ENCODE results near the gene WBP11. TPM values are rescaled to one million over a fixed set of nuclear protein-coding genes. Genes with fewer than 3 reads are reported as not detected.

WBP11 gene
- polyA plus RNA-seq, 3 donors: 89.7 to 104 (median 103) TPM

DNA sequence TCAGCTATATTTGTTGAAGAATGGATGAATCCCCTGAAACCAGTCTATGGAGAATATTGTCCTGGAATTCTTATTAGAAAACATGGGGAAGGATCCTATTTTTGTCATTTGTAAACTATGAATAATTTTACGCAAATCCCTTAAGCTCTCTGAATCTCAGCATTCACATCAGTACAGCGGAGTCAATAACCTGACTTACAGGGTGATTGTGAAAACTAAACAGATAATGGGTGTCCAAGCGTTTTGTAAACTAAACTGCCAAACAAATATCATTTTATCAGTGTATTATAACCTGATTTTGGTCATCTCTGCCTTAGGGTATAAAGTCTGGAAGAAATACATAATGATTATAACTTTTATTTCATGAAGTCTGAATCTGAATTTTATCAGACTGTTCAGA lies 30.1 kb upstream of the WBP11 start:
- no peak for DNase-seq

DNA sequence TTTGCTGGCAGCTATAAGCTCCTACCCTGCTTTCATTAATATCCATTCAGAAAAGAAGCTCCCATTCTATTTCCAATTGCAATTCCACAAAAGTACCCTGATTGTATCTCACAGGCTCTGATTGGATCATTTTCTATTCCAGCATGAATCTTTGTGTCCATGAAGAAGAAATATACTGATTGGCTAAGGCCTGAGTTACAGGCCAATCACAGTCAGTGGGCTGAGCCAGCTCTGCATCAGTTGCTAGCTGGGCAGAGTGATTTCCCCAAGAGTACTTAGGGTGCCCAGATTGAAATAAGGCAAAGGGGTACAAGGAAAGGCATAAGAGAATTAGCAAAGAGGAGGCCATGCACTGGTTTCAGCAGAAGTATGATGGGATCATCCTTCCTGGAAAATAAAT lies 25.6 kb upstream of the WBP11 start:
- no peak for DNase-seq

DNA sequence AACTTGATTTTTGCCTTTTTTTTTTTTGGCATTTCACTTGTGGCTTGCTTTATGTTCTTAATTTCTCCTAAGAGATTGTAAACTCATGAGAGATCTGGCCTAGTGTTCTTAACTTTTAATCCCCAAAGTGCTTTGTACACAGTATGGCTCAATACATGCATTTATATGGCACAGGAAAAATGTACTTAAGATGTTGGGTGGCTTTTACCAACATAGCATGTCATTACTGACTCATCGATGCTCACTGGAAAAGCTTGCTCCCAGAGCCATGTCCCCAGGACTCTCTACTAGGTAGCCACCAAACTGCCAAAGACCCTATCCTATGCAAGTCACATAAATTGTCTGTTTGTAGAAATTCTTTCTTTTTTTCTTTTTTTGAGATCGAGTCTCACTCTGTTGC lies 23.8 kb upstream of the WBP11 start:
- DNase-seq: no peak

DNA sequence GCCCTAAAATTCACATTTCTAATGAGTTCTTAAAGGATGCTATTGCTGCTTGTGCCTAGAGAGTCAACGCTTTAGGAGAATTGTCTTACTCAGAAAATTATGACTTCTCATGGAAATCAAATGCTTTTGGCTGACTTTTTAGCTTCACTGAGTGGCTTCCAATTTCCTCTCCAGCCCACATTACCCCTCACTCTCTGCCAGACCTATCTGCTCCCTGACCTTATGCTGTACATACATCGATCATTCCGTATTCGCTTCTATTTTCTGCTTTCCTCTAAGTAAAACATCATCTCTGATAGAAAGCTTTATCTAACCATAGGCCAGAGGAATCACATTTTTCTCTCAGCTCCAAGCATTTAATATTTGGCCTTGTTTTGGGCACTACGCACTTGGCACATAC lies 23.2 kb upstream of the WBP11 start:
- DNase-seq: no peak

DNA sequence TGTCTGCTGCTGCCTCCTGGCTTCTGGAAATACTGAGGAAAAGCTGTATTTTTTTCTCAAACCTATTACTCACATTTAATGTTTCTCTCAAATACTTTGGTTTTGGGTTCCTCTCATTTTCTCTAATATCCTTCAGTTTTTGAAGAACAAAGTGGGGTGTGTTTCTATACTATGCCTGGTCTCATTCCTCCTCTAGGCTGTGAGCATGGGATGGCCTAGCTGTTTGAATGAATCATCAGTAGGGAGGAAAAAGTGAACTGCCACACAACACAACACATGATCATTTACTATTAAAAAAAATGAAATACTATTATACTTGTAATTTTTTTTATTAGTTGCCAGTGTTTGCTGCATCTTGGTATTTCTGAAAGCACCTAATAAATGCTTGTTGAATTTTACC lies 22.0 kb upstream of the WBP11 start:
- no peak for DNase-seq

DNA sequence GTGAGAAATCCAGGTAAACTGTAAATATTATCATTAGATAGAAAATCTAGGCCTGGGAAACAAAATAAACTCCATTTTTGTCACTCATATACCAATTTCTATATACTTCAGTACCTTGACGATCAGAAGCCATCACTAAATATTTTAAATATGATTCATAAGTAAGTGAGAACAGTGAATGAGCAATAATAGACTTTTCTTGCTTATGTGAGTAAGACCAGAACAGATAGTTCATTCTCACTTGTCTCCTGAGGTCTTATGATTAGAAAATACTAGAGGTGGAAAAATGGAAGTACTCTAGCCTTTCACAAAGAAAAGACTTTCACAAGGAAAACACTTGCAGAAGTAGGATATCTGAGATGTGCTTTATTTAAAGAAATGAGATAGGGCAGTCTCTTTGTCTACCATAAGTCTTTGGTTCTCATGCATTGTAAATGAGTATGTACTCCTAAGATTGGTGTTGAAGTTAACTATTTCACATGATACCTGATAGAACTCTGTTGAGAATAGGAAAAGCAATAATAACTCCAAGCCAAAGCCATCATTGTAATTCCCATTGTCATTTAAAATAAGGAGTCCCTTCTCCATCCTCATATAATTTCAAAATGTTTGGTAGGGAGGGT lies 20.8 kb upstream of the WBP11 start:
- no peak for DNase-seq

DNA sequence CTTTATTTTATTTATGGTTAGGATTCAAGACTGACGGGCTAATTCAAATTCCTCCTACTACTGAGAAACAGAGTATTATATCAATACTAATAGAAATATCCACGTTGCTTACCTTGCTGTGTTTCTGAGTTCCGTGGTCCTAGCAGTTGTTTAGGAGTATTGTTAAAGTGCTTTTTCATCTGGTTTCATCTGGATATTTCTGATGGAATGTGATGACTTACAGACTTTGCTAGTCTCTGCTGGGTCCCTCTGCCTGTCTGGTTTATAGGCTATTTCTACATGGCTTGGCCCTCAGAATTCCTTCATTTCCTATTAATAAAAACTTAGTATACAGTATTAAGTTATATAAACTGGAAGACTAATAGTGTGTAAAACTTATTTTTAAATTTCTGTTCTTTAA lies 10.7 kb upstream of the WBP11 start, which contains the start of gene SMCO3:
TSS of gene SMCO3 (minus strand) at position 169 of the 400 bp plus-strand sequence. CDS start 7,502 bp downstream, outside the sequence.
- DNase-seq: no peak

DNA sequence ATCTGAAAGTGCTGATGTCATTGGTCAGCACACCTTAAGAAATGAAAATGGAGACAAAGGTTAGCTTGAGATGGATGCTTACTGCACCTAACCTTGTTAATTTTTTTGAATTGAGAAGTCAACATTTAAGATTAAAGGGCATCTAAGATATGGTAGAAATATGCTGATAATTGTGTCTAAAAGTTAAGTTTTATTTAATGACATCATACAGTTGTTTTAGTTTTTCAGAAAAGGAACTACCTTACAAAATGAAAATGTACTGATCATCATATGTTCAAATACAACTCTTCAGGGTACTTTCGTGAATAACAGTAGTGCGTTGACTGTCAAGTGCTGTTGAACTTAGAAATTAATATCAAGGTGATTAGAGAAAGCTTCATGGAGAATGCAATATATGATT lies 8.2 kb upstream of the WBP11 start:
- no peak for DNase-seq

DNA sequence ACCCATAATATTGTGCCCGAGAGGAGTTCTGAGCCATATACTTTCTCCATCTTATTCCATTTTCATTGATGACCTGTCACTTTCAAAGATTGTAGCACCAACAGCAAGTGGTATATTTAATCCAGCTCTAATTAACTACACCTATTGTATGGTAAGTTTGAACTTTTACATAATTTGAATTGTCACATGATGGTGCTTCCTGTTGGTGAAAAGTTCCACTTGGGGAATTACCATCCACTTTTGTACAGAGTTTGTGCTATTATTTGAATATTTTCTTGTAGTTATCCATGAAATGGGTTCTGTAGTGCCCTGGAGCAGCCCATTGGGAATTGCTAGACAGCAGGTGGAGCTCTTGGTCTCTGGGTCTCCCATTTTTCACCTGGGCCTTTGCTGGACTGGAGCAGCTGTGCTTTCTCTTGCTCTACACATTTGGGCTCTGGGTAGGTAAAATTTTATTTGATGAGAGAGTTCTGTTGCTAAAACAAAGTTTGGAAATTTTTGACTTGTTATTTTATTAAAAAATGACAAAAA lies 7.7 kb upstream of the WBP11 start:
- DNase-seq: no peak

DNA sequence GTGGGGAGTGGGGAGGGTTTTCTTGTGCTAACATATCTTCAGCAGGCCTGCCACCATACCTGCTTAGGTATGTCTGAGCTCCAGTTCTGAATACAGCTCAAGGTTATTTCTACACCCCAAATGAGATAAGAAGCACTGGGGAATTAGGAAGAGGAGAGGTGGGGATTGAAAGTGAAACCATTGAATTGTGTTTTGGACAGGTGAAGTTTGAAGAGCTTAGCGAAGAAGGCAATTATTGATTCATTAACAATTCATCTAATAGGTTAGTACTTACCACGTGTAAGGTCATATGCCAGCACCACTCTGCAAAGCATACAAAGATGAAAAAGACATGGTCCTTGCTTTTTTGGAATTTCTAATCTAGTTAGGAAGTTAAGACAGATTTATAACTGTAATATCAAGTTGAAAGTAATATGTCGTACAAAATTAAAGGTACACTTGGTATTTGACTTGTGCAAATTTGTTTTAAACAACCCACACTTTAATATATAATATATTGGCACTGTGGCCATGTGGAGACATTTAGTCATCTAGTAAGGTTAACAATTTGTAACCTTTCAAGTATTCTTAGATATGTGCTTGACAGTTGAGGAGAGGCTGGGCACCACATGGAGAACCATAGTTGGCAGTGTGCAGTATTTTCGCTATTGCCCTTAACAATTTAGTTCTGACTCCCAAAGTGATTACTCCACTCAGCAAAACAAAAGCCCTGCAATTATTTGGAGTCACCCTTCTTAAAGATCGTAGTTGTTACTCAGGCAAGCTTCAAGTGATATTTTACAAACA lies 7.1 kb upstream of the WBP11 start:
- no peak for DNase-seq

DNA sequence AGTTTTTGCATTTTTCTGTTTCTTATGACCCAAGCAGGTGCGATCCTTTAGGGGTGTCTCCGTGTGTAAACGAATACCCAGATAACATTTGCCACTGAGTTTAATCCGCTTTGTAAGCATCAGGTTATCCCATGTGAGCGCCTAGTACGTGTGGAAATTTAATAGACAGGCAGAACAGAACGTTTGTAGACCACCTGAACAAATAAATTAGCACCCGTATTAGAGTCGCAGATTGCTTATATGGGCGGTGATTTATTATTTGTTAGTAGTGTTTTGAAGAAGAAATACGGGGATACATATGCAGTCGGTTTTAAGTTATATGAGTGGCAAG lies 517 bp upstream of the WBP11 start:
- no peak for DNase-seq

DNA sequence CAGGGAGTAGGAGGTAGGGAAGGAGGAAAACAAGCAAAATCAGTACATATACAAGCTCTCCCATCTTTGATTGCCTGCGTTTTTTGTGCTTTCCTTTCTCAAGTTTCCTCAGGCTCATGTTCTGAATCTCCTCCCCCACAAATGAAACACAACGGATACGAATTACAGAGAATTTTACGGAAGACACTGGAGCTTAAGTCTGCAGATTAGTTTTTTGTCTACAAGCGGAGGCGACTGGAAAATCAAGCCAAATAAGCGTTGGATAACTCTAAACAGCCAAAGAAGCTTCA lies 612 bp downstream of the WBP11 start:
- no peak for DNase-seq

DNA sequence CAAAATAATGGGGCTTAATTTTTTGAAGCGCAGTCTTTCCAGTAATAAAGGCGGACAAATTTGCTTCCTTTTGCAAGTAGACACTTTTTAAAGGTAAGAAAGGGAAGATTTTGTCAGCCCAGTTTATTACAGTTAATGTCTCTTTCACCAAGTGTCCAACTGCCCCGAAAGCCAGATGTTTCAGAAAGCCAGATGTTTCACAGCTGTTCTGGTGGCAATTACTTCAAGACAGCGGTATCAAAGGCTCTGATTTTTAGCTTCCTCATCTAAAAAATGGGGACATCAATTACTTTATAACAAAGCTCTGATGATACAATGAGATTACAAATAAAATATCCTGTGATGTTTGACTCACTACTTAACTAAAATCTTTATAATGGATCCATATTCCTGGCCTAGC lies 1.0 kb downstream of the WBP11 start:
- DNase-seq: peak; percentile 12

DNA sequence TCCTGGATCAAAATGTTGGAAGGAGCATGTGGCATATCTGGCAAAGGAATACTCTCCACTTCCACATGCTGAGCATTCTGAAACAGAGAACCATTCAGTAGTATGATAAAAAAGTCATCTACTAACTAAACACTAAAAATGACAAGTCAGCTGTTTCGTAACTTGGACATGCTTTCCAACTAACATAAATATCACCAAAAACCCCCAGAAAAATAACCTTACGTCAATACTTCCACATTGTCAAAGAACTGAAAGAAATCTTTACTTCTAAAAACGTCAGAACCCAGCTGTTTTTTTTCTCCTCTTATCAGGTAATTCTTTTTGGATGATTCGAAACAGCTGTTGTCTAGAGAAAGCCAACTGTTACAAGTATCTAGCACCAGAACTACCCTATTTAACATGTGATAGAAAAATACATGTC lies 8.2 kb downstream of the WBP11 start:
- DNase-seq: no peak

DNA sequence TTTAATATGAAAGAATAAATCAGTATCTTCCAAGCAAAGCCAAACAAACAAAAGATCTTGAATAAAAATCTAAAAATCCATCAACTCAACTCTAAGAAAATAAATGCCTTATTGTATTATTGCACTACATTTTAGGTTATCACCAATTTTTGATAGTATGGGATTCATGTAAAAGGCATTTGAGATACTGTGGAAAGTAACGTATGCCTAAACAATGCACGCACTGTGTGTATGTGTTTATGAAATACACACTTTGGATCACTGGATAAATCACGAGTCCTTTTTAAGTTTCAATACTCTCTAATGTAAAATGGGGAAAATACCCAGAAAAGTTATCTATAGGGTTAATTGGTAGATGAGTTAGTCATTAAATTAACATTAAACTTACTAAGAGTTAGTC lies 17.7 kb downstream of the WBP11 start:
- DNase-seq: no peak

DNA sequence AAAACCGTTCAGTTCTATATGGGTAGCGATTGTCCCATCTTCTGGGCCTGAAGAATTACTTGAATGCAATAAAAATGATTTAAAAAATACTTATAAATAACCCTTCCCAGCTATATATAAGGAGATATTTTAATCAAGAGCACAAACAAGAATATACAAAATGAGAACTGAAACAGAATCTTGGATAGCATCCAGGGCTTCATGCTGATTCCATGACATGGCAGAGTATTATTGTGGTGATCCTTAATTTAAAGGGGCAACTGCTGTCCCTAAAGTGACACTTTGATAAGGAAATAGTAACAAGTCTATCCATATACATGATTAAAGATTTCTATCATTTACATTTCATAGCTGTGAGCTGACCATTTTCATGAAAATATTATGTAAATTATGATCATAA lies 18.8 kb downstream of the WBP11 start:
- DNase-seq: no peak

DNA sequence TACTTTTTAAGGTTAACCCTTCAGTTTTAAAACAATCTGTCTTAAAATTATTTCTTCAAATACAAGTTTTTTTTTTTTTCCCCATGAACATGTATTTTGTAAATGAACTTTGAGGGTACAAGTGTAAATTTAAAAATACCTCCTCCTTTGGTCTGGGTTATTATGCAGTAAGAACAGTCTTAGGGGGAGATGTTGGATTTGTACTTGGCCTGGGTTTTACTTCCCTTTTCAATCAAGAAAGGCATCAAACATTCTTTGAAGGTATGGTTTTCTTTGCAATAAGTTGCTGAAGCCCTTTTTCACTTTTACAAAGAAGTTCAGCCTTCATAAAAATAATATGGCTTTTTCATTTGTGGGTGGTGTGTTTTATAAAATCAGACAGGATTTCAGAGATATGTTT lies 20.5 kb downstream of the WBP11 start:
- DNase-seq: no peak

DNA sequence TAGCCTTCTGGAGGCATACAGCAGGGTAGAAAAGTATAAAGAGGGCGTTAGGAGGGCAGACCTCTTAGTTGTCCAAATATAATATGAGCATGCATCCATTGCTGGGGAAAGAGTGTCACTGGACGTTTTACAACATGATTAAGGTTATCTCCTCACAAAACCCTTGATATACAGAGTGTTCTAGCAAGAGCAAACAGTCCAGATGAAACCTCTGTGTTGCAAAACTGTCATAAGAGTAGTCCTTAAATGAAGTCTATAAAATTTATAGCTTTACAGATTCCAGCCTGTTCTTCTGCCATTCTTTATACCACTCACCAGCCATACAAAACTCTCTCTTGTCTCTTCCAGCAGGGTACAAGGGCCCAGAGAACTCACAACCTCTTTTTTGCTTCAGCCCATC lies 21.7 kb downstream of the WBP11 start:
- no peak for DNase-seq

DNA sequence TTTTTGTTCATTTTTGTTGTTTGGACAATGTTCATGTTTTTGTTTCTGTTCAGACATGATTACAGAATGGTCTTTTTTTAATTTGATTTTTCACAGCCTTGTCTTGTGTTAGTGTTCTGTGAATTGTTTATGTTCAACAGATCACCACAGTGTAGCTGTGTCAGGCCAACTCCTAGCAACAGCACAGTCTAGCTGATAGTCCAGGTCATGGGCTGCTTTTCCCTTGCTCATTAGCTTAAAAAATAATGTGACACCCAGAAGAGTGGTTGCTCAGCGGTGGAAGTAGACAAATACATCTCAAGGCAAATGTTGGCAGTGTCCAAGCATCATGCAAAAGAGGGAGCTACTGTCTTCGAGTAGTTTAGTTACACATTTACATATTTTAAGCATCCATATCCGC lies 22.4 kb downstream of the WBP11 start:
- DNase-seq: no peak

DNA sequence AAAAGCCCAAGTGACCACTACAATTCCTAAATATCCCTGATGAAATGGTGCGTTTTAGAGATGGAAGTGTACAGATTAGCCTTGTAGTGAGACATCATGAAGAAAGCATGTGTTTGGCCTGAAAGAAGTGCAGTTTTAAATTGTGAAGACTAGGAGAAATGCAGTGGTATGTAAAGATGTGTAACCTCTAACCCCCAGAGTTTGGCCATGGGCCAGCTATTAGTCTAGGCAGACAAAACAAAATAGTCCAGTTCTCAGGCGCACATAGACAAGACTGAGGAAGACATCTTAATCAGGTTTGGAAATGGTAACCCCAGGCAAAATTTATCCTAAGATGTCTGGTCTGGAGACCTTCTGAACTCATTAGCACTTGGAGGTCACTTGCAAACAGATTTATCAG lies 23.4 kb downstream of the WBP11 start:
- no peak for DNase-seq

DNA sequence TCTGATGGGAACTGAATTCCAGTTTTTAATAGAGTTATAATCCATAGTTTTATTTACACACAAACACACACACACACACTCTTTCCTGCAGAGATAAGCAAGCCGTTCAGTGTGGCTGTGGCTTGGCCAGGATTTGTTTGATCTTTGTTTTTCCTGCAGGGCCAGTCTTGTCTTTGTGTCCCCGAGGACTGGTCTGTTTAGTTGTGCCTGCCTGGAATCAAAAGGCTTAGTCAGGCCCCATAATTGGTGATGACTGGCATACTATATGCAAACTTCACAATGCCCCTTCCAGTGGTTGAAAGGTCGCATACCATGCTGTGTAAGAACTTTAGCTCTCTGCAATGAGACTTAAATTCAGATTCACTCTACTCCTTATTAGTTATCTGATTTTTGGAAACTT lies 26.0 kb downstream of the WBP11 start:
- no peak for DNase-seq

DNA sequence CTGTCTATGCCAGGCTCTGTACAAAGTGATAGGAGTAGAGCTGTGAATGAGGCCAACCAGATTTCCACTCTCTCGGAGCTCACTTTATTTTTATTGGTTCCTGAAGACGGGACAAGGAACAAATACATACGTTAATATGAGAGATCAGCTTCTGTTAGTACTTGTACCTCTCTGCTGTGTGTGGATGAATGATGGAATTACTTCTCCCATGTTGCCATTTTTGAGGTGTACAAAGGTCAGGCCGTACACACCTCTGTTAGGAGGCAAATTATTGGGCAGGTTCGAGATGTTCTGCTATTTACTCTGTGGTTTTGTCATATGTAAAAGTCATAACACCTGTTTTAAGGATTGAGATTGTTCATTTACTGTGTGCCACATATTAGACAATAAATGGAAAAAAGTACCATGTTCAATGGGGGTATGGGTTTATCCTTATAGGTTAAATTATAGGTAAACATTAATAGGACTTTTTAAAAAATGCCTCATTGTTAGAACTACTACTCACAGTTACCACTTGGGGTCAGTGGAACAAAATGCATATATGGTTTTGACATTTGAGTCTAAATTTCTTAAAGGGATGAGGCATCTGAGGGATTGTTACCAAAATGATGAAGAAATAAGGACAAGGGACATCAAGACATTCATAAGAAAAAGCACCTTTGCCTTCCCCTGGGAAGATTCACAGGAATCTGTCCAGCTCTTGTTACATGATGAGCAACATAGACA lies 26.9 kb downstream of the WBP11 start:
- DNase-seq: no peak

DNA sequence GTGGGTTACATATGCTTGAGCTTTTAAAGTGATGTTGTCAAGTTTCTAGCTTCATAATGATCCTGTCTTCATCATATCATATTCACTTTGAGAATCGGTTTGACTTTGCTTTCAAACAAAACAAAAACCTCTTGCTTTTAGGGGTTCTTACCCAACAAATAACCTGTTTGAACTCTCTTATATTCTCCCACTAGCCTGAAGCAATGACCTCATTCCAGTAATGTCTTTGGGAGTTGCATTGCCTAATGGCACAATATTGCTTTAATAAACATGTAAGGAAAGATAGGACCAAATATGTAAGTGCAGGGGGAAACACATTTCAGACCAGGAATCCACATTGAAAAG lies 27.7 kb downstream of the WBP11 start:
- no peak for DNase-seq
